ENCODE measurements around the gene MAP2. TPM values are rescaled to one million over a fixed set of nuclear protein-coding genes. Genes with fewer than 3 reads are reported as not detected.

MAP2 gene
- total RNA-seq, 1 experiment from 2014 or later = 7.4 TPM

- no peak for TF ChIP-seq ELF1 (IDR thresholded peaks at IDR 0.05; ENCODE audit: borderline replicate concordance, low read depth)
- TF ChIP-seq SRF (IDR thresholded peaks at IDR 0.05; ENCODE audit: low read depth) = no peak
Observed at GRCh38 chr2:209451209-209451834, 27.5 kb downstream of the MAP2 start (continued).

GRCh38 chr2:209456489-209456888 is 32.6 kb downstream of the MAP2 start:
- ChIA-PET CTCF (no interaction called here), POLR2A (no interaction called here), RAD21 (ENCODE audit: low non-redundant PET in 1 of 2, low total read pairs in 2 of 2, uncharacterized antibody in 2 of 2, unreplicated experiment in 2 of 2) (no interaction called here)
- H3K4me3 ChIP-seq (replicated peaks in 1 of 2; ENCODE audit: low read depth in 1 of 2, low read length in 2 of 2) = no peak overlapping the region
- H3K9me3 ChIP-seq (ENCODE audit: control insufficient read depth in 1 of 2, insufficient read depth in 1 of 2, low read depth in 1 of 2, low read length in 2 of 2) = no peaks in the 10 kb centered on the region
- no peaks in the 10 kb centered on the region for H3K79me2 ChIP-seq (ENCODE audit: insufficient read depth, low read length)
- no peak for TF ChIP-seq YY1 (IDR thresholded peaks at IDR 0.05; ENCODE audit: extremely low read depth, insufficient replicate concordance, low read depth, low read length)
- no peak for TF ChIP-seq POLR2AphosphoS5 (IDR thresholded peaks at IDR 0.05; ENCODE audit: low read depth, low read length)
- no peak for TF ChIP-seq CTCF (IDR thresholded peaks at IDR 0.05 in 2 of 3, conservative IDR thresholded peaks at IDR 0.05 in 1 of 3; ENCODE audit: borderline replicate concordance in 1 of 3, insufficient read depth in 1 of 3, low read depth in 2 of 3, low read length in 2 of 3)
- TF ChIP-seq CEBPB (IDR thresholded peaks at IDR 0.05; ENCODE audit: low read depth) = no peak
- TF ChIP-seq JUND (IDR thresholded peaks at IDR 0.05) = no peak
- H2AFZ ChIP-seq (ENCODE audit: low read depth, low read length, poor library complexity, severe bottlenecking) = no peak overlapping the region
- H3K36me3 ChIP-seq (ENCODE audit: control insufficient read depth in 1 of 2, insufficient read depth in 2 of 2, low read length in 2 of 2) = no peaks in the 10 kb centered on the region
- H3K27me3 ChIP-seq (ENCODE audit: insufficient read depth, low read length) = no peaks in the 10 kb centered on the region
- peaks cover 3% of the 10 kb centered on the region; the same call in 1 of the 2 replicates for H3K9me2 ChIP-seq (ENCODE audit: insufficient read depth)
- no peak overlapping the region for H3K4me2 ChIP-seq (ENCODE audit: low read length)
- peaks cover under 1 to 3% of the 10 kb centered on the region in 2 experiments; a peak in 1 of 4 replicates for H3K4me1 ChIP-seq (ENCODE audit: control insufficient read depth in 1 of 2, insufficient read depth in 2 of 2, low read length in 2 of 2)
- intact Hi-C loops (cut with micrococcal nuclease) = no loop called here
- ATAC-seq = no peak
- no peak for DNase-seq (ENCODE audit: low read depth, low spot score)
- H3K9ac ChIP-seq (ENCODE audit: low read length) = no peak overlapping the region
- no peak overlapping the region for H3K27ac ChIP-seq (ENCODE audit: low read depth, low read length)
- BruUV-seq (replicated peaks) = no TSS peak
- no peaks in the 10 kb centered on the region for H4K20me1 ChIP-seq (ENCODE audit: insufficient read depth)
